Uterus (tissue), 2 donors: ENCODE results near the gene GPER1.

Experiments
- CTCF ChIP-seq, 4 experiments: fragments of 200-600 bp in 2 of 4; fragments of 450-650 bp in 2 of 4; sonication (generic) in 2 of 4; IDR thresholded peaks; one replicate each; pipeline ENCODE4 v1.5.1; 2016 to 2019; ENCODE audit warnings: antibody characterized with exemption in 4 of 4, mild to moderate bottlenecking in 2 of 4, moderate library complexity in 1 of 4
- POLR2A ChIP-seq, 2 donors: fragments of 450-650 bp; IDR thresholded peaks; one replicate each; pipeline ENCODE4 v1.6.1; 2016; ENCODE audit warnings: antibody characterized with exemption in 2 of 2, mild to moderate bottlenecking in 1 of 2, moderate library complexity in 1 of 2

- no peak for TF ChIP-seq CTCF (IDR thresholded peaks at IDR 0.05)
- no peak for TF ChIP-seq POLR2A (IDR thresholded peaks at IDR 0.05)
Measured at GRCh38 chr7:1112109-1112508, 24.2 kb downstream of the GPER1 start.
